ENCODE data around the gene ETNK1.
"Not testable (repeated sequence)": the region's sequence is repeated elsewhere in the genome, so short reads cannot be mapped to it uniquely, and the experiment has no call there.

The ETNK1 gene

GRCh38 chr12:22691319-22691718, 66.3 kb downstream of the ETNK1 start:
- no peak for DNase-seq

GRCh38 chr12:22692467-22692866, 67.5 kb downstream of the ETNK1 start:
- DNase-seq: not testable (repeated sequence)

- no peak for DNase-seq
Measured at GRCh38 chr12:22692964-22693555, 68.1 kb downstream of the ETNK1 start.

GRCh38 chr12:22698576-22698975, 73.6 kb downstream of the ETNK1 start:
- no peak for DNase-seq

- not testable (repeated sequence) for DNase-seq
Measured at GRCh38 chr12:22699705-22700104, 74.7 kb downstream of the ETNK1 start.

- DNase-seq: no peak
Measured at GRCh38 chr12:22700106-22700505, 75.1 kb downstream of the ETNK1 start.

GRCh38 chr12:22701216-22701809, 76.3 kb downstream of the ETNK1 start:
- DNase-seq: not testable (repeated sequence)

- DNase-seq: no peak
Measured at GRCh38 chr12:22702690-22703089, 77.7 kb downstream of the ETNK1 start.

- DNase-seq: no peak
Measured at GRCh38 chr12:22709292-22709691, 84.3 kb downstream of the ETNK1 start.

- no peak for DNase-seq
Measured at GRCh38 chr12:22712083-22712482, 87.1 kb downstream of the ETNK1 start.

- no peak for DNase-seq
Measured at GRCh38 chr12:22715254-22715653, 90.3 kb downstream of the ETNK1 start.

- DNase-seq: no peak
Measured at GRCh38 chr12:22719745-22720144, 94.8 kb downstream of the ETNK1 start.

GRCh38 chr12:22722081-22722480, 97.1 kb downstream of the ETNK1 start:
- no peak for DNase-seq

- DNase-seq: no peak
Measured at GRCh38 chr12:22722779-22723178, 97.8 kb downstream of the ETNK1 start.

- no peak for DNase-seq
Measured at GRCh38 chr12:22728987-22729386, 104.0 kb downstream of the ETNK1 start.

- DNase-seq: no peak
Measured at GRCh38 chr12:22729431-22729956, 104.5 kb downstream of the ETNK1 start.

- no peak for DNase-seq
Measured at GRCh38 chr12:22729957-22730443, 105.0 kb downstream of the ETNK1 start.

GRCh38 chr12:22731236-22731635, 106.3 kb downstream of the ETNK1 start:
- no peak for DNase-seq

GRCh38 chr12:22733756-22734155, 108.8 kb downstream of the ETNK1 start:
- DNase-seq: no peak

GRCh38 chr12:22738945-22739344, 114.0 kb downstream of the ETNK1 start:
- DNase-seq: no peak

Data from activated gamma-delta T cell treated with Interleukin-2 at 50 U/mL for 16 hours (primary cell).